T-helper 1 cell treated with Interleukin-12 subunit alpha and Interleukin-12 subunit beta and Interleukin-4 antibody, amounts not matched to agents 30 μg/mL and 1 μg/mL, for 36 hours (primary cell): Measurements from ENCODE around the gene TIAM1.

Source experiments
- H3K27ac Mint-ChIP-seq: one replicate; pipeline ENCODE4 v1.8.0; 2021; ENCODE audit warnings: mild to moderate bottlenecking, mixed read lengths
- H3K27me3 Mint-ChIP-seq: one replicate; pipeline ENCODE4 v1.8.0; 2021; ENCODE audit warnings: low read depth, mixed read lengths
- H3K36me3 Mint-ChIP-seq: one replicate; pipeline ENCODE4 v1.8.0; 2021; ENCODE audit warnings: low read depth, mixed read lengths
- H3K4me1 Mint-ChIP-seq: one replicate; pipeline ENCODE4 v1.8.0; 2021; ENCODE audit warnings: low read depth, mixed read lengths
- H3K4me3 Mint-ChIP-seq: one replicate; pipeline ENCODE4 v1.8.0; 2021; ENCODE audit warnings: mild to moderate bottlenecking, moderate library complexity, mixed read lengths
- H3K9me3 Mint-ChIP-seq: one replicate; pipeline ENCODE4 v1.8.0; 2021; ENCODE audit warnings: mixed read lengths

TIAM1 gene

GRCh38 chr21:31222142-31222541 is 121.9 kb downstream of the TIAM1 start:
- H3K27me3 Mint-ChIP-seq, result no peaks in the 10 kb centered on the region
- H3K9me3 Mint-ChIP-seq, result no peaks in the 10 kb centered on the region
- no peak overlapping the region for H3K4me3 Mint-ChIP-seq
- H3K27ac Mint-ChIP-seq, result no peak overlapping the region
- peaks cover 47% of the 10 kb centered on the region for H3K36me3 Mint-ChIP-seq
- H3K4me1 Mint-ChIP-seq, result peaks cover 10% of the 10 kb centered on the region

GRCh38 chr21:31221043-31221442 is 123.0 kb downstream of the TIAM1 start:
- Mint-ChIP-seq H3K36me3 (peaks cover 52% of the 10 kb centered on the region), H3K9me3 (no peaks in the 10 kb centered on the region), H3K27ac (no peak overlapping the region), H3K4me3 (no peak overlapping the region), H3K4me1 (peaks cover 10% of the 10 kb centered on the region), H3K27me3 (no peaks in the 10 kb centered on the region)

GRCh38 chr21:31220575-31220974 is 123.5 kb downstream of the TIAM1 start:
- peaks cover 51% of the 10 kb centered on the region for H3K36me3 Mint-ChIP-seq
- H3K27me3 Mint-ChIP-seq, result no peaks in the 10 kb centered on the region
- peaks cover 11% of the 10 kb centered on the region for H3K4me1 Mint-ChIP-seq
- no peak overlapping the region for H3K27ac Mint-ChIP-seq
- H3K9me3 Mint-ChIP-seq, result no peaks in the 10 kb centered on the region
- H3K4me3 Mint-ChIP-seq, result no peak overlapping the region

- no peaks in the 10 kb centered on the region for H3K27me3 Mint-ChIP-seq
- no peaks in the 10 kb centered on the region for H3K9me3 Mint-ChIP-seq
- H3K4me1 Mint-ChIP-seq, result peaks cover 11% of the 10 kb centered on the region
- peaks cover 51% of the 10 kb centered on the region for H3K36me3 Mint-ChIP-seq
- H3K27ac Mint-ChIP-seq, result no peak overlapping the region
- no peak overlapping the region for H3K4me3 Mint-ChIP-seq
These were observed 125.0 kb downstream of the TIAM1 start for GRCh38 chr21:31218830-31219608.

GRCh38 chr21:31216206-31216605 is 127.9 kb downstream of the TIAM1 start:
- no peak overlapping the region for H3K4me3 Mint-ChIP-seq
- no peak overlapping the region for H3K27ac Mint-ChIP-seq
- H3K4me1 Mint-ChIP-seq, result peaks cover 9% of the 10 kb centered on the region
- H3K27me3 Mint-ChIP-seq, result no peaks in the 10 kb centered on the region
- no peaks in the 10 kb centered on the region for H3K9me3 Mint-ChIP-seq
- peaks cover 50% of the 10 kb centered on the region for H3K36me3 Mint-ChIP-seq

GRCh38 chr21:31213787-31214186 is 130.3 kb downstream of the TIAM1 start:
- Mint-ChIP-seq H3K4me1 (peaks cover 7% of the 10 kb centered on the region), H3K4me3 (no peak overlapping the region), H3K36me3 (peaks cover 59% of the 10 kb centered on the region), H3K9me3 (no peaks in the 10 kb centered on the region), H3K27me3 (no peaks in the 10 kb centered on the region), H3K27ac (no peak overlapping the region)

- Mint-ChIP-seq H3K4me1 (peaks cover 7% of the 10 kb centered on the region), H3K4me3 (no peak overlapping the region)
These were observed 132.2 kb downstream of the TIAM1 start for GRCh38 chr21:31211836-31212235.

GRCh38 chr21:31205412-31205811 is 138.6 kb downstream of the TIAM1 start:
- H3K4me1 Mint-ChIP-seq, result peaks cover 10% of the 10 kb centered on the region
- H3K27me3 Mint-ChIP-seq, result no peaks in the 10 kb centered on the region
- no peak overlapping the region for H3K27ac Mint-ChIP-seq
- H3K36me3 Mint-ChIP-seq, result peaks cover 51% of the 10 kb centered on the region
- no peaks in the 10 kb centered on the region for H3K9me3 Mint-ChIP-seq
- no peak overlapping the region for H3K4me3 Mint-ChIP-seq

More at GRCh38 chr21:31211836-31212235, 132.2 kb downstream of the TIAM1 start:
- Mint-ChIP-seq H3K27me3 (no peaks in the 10 kb centered on the region), H3K9me3 (no peaks in the 10 kb centered on the region), H3K27ac (no peak overlapping the region), H3K36me3 (peaks cover 72% of the 10 kb centered on the region)

GRCh38 chr21:31204801-31205200 is 139.3 kb downstream of the TIAM1 start:
- Mint-ChIP-seq H3K4me3 (no peak overlapping the region), H3K9me3 (no peaks in the 10 kb centered on the region), H3K36me3 (peaks cover 48% of the 10 kb centered on the region), H3K27ac (no peak overlapping the region), H3K4me1 (peaks cover 8% of the 10 kb centered on the region), H3K27me3 (no peaks in the 10 kb centered on the region)

GRCh38 chr21:31203431-31204054 is 140.5 kb downstream of the TIAM1 start:
- Mint-ChIP-seq H3K27ac (no peak overlapping the region), H3K9me3 (no peaks in the 10 kb centered on the region), H3K4me3 (no peak overlapping the region), H3K4me1 (peaks cover 13% of the 10 kb centered on the region), H3K36me3 (peaks cover 44% of the 10 kb centered on the region), H3K27me3 (no peaks in the 10 kb centered on the region)

- H3K9me3 Mint-ChIP-seq, result no peaks in the 10 kb centered on the region
- H3K27me3 Mint-ChIP-seq, result no peaks in the 10 kb centered on the region
- H3K4me3 Mint-ChIP-seq, result no peak overlapping the region
- H3K36me3 Mint-ChIP-seq, result peaks cover 41% of the 10 kb centered on the region
- H3K4me1 Mint-ChIP-seq, result peaks cover 22% of the 10 kb centered on the region
- H3K27ac Mint-ChIP-seq, result no peak overlapping the region
These were observed 142.5 kb downstream of the TIAM1 start for GRCh38 chr21:31201548-31201947.

GRCh38 chr21:31201144-31201543 is 142.9 kb downstream of the TIAM1 start:
- Mint-ChIP-seq H3K4me3 (no peak overlapping the region), H3K27ac (no peak overlapping the region), H3K4me1 (peaks cover 25% of the 10 kb centered on the region), H3K36me3 (peaks cover 41% of the 10 kb centered on the region), H3K27me3 (no peaks in the 10 kb centered on the region), H3K9me3 (no peaks in the 10 kb centered on the region)

GRCh38 chr21:31198575-31198974 is 145.5 kb downstream of the TIAM1 start:
- no peak overlapping the region for H3K4me3 Mint-ChIP-seq
- no peaks in the 10 kb centered on the region for H3K27me3 Mint-ChIP-seq
- H3K27ac Mint-ChIP-seq, result no peak overlapping the region
- H3K36me3 Mint-ChIP-seq, result peaks cover 46% of the 10 kb centered on the region
- no peaks in the 10 kb centered on the region for H3K9me3 Mint-ChIP-seq
- peaks cover 38% of the 10 kb centered on the region for H3K4me1 Mint-ChIP-seq

- peaks cover 44% of the 10 kb centered on the region for H3K4me1 Mint-ChIP-seq
- H3K36me3 Mint-ChIP-seq, result peaks cover 53% of the 10 kb centered on the region
- no peak overlapping the region for H3K4me3 Mint-ChIP-seq
- no peaks in the 10 kb centered on the region for H3K9me3 Mint-ChIP-seq
- no peaks in the 10 kb centered on the region for H3K27me3 Mint-ChIP-seq
- H3K27ac Mint-ChIP-seq, result no peak overlapping the region
These were observed 147.3 kb downstream of the TIAM1 start for GRCh38 chr21:31196724-31197123.

GRCh38 chr21:31195334-31196015 is 148.6 kb downstream of the TIAM1 start:
- H3K4me3 Mint-ChIP-seq, result peak overlapping the region; percentile 65
- peaks cover 48% of the 10 kb centered on the region for H3K4me1 Mint-ChIP-seq
- H3K27ac Mint-ChIP-seq, result peak overlapping the region; percentile 90
- H3K27me3 Mint-ChIP-seq, result no peaks in the 10 kb centered on the region
- H3K36me3 Mint-ChIP-seq, result peaks cover 63% of the 10 kb centered on the region
- no peaks in the 10 kb centered on the region for H3K9me3 Mint-ChIP-seq
